ENCODE measurements around the gene ADCYAP1.
"Not testable (repeated sequence)": the region's sequence is repeated elsewhere in the genome, so short reads cannot be mapped to it uniquely, and the experiment has no call there.

ADCYAP1 gene

DNA sequence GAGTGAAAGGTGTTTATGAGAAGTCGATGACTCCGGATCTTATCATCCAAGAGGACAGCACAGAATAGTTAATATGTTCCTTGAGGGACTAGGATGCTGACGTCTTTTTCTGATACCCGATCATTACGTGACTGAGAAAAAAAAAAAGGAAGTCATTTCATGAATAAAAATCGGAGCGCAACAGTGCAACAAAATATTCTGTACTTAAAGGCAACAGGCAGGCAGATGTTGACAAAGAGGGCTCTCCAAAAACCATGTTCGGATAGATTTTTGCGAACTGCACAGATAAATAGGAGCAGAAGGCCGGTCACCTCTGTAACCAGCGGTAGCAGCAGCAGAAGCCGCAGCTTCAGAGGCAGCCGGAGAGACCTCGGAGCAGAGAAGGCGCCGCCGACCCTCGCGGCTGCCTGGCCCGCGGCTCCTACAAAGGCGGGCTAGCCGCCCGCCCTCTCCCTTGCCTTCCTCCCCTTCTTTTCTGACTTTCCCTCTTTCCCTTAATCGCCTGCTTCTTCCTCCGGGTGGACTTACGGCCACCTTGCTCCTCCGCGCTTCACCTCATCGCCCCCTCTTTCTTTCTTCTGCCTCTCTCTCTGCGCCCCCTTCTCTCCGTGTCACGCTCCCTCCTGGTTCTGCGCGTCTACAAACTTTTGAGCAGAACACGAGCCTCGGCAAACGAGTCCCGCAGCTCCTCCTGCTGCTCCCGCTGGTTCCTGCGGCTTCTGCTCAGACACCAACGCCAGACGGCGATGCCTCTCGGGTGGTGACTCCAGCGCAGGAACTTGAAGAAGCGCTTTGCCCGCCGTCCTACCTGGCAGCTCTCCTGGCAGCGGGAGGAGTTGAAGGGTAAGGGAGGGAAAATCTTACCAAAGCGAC, at the start of gene ADCYAP1:
TSS of gene ADCYAP1 (plus strand) at position 654 of the 873 bp plus-strand sequence. CDS start 516 bp downstream, outside the sequence.
- DNase-seq (ENCODE audit: low read depth), result no peak
- H3K4me3 ChIP-seq (ENCODE audit: low read length), result no peak within 1 kb of the TSS
- TF ChIP-seq, protein P1, sequence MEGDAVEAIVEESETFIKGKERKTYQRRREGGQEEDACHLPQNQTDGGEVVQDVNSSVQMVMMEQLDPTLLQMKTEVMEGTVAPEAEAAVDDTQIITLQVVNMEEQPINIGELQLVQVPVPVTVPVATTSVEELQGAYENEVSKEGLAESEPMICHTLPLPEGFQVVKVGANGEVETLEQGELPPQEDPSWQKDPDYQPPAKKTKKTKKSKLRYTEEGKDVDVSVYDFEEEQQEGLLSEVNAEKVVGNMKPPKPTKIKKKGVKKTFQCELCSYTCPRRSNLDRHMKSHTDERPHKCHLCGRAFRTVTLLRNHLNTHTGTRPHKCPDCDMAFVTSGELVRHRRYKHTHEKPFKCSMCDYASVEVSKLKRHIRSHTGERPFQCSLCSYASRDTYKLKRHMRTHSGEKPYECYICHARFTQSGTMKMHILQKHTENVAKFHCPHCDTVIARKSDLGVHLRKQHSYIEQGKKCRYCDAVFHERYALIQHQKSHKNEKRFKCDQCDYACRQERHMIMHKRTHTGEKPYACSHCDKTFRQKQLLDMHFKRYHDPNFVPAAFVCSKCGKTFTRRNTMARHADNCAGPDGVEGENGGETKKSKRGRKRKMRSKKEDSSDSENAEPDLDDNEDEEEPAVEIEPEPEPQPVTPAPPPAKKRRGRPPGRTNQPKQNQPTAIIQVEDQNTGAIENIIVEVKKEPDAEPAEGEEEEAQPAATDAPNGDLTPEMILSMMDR (conservative IDR thresholded peaks at IDR 0.05; ENCODE audit: low read depth, low read length), result peak; percentile 33

DNA sequence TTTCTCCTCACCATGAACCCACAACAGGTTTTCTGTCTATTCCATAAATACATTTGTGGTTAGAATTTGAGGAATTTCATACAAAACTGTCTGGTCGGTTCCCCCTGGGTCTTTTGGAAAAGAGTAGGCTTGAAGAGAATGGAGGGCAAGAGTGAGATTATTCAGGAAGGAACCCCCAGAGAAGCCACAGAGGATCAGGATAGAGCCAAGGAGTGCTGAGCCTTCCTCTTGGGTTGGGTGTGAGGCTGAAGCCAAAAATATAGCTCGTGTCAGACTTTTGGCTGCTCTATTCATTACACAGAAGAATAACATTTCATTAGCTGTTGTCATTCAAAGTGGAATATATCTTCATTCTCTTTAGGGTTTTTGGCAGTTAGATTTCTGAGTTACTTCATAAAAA, 46.7 kb upstream of the ADCYAP1 start:
- no peak for DNase-seq (ENCODE audit: low read depth)
- H3K4me3 ChIP-seq (ENCODE audit: low read length), result no peak overlapping the region
- TF ChIP-seq, protein P1 (conservative IDR thresholded peaks at IDR 0.05; ENCODE audit: low read depth, low read length), result no peak

DNA sequence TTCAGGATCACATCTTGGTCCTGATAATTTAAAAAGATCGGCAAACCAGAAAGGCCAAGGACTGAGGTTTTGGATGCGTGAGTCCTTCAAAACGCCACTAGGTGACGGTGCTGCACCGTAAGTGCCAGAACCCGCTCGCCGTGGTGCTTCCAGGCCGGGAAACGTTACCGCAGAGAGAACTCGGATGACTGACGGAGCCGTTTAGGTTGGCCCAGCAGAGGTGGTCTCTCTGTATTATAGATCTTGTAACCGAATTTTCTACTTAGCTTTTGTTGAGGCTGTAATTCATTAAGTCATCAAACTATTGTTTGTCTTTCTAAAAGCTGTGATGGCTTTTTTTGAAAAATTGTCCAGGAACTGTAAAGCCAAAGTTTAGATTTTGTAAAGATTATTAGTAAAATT, 39.8 kb upstream of the ADCYAP1 start:
- TF ChIP-seq, protein P1 (conservative IDR thresholded peaks at IDR 0.05; ENCODE audit: low read depth, low read length), result peak; percentile 100
- peak; percentile 32 for DNase-seq (ENCODE audit: low read depth)
- H3K4me3 ChIP-seq (ENCODE audit: low read length), result no peak overlapping the region

DNA sequence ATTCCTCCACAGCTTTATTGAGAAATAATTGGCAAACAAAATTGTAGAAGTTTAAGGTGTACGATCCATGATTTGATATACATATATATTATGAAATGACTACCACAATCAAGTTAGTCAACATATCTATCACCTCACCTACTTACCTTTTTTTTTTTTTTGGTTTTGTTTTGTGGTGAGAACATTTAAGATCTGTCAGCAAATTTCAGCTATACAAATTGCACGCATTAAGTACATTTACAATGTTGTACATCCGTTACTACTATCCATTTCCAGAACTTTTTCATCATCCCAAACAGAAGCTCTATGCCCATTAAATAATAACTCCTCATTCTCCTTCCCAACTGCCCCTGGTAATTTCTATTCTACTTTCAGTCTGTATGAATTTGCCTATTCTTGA, 37.4 kb upstream of the ADCYAP1 start:
- TF ChIP-seq, protein P1 (conservative IDR thresholded peaks at IDR 0.05; ENCODE audit: low read depth, low read length), result no peak
- DNase-seq (ENCODE audit: low read depth), result no peak
- no peak overlapping the region for H3K4me3 ChIP-seq (ENCODE audit: low read length)

DNA sequence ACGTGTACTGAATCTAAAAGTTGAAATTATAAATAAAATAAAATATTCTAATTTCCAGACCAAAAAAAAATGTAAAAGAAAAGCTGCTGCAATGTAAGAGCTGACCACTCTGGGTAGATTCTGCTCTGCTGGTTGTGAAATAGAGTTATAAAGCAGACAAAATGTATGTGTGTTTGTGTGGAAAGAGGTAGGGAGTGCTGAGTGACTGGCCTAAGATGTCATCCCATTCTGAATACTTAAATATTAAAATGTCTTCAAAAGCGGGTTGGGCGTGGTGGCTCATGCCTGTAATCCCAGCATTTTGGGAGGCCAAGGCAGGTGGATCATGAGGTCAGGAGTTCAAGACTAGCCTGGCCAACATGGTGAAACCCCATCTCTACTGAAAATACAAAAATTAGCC, 31.2 kb upstream of the ADCYAP1 start:
- not testable (repeated sequence) for H3K4me3 ChIP-seq (ENCODE audit: low read length)

DNA sequence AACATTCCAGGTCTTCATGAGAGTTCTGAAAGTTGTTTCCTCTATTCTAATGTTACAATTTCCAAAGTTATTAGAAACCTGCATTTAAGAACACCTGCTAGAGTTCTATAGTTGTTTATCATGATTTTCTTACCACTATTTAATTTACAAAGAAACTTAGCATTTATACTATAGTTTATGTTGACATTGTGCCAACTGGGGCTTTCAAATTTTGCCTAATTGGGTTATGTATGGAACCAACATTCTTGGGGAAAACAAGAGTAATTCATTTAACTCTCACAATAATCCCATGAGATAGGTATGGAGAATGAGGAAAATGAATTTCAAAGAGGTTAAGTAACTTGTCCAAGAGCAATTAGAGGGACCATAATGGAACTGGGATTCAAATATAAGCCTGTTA, 28.8 kb upstream of the ADCYAP1 start:
- DNase-seq (ENCODE audit: low read depth), result no peak
- no peak overlapping the region for H3K4me3 ChIP-seq (ENCODE audit: low read length)
- TF ChIP-seq, protein P1 (conservative IDR thresholded peaks at IDR 0.05; ENCODE audit: low read depth, low read length), result no peak

More for the DNA sequence above, 31.2 kb upstream of the ADCYAP1 start:
- not testable (repeated sequence) for DNase-seq (ENCODE audit: low read depth)

DNA sequence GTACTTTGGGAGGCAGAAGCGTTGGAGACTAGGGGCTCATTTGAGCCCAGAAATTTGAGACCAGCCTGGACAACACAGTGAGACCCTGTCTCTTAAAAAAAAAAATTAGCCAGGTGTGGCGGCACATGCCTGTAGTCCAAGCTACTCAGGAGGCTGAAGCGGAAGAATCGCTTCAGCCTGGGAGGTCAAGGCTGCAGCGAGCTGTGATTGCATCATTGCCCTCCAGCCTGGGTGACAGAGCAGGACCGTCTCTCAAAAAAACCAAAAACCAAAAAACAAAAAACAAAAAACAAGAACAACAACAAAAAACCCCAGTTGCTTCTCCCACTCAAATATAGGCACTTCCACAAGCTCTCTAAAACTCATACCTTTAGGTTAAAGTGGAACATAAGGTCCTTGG, 27.4 kb upstream of the ADCYAP1 start:
- TF ChIP-seq, protein P1 (conservative IDR thresholded peaks at IDR 0.05; ENCODE audit: low read depth, low read length), result no peak
- no peak overlapping the region for H3K4me3 ChIP-seq (ENCODE audit: low read length)
- no peak for DNase-seq (ENCODE audit: low read depth)
